ENCODE data around the gene KCNK6. TPM values are rescaled to one million over a fixed set of nuclear protein-coding genes. Genes with fewer than 3 reads are reported as not detected.
"Not testable (repeated sequence)": the region's sequence is repeated elsewhere in the genome, so short reads cannot be mapped to it uniquely, and the experiment has no call there.

KCNK6 gene
- total RNA-seq, 2 experiments from 2014 or later = 13.5 to 13.7 TPM

DNA sequence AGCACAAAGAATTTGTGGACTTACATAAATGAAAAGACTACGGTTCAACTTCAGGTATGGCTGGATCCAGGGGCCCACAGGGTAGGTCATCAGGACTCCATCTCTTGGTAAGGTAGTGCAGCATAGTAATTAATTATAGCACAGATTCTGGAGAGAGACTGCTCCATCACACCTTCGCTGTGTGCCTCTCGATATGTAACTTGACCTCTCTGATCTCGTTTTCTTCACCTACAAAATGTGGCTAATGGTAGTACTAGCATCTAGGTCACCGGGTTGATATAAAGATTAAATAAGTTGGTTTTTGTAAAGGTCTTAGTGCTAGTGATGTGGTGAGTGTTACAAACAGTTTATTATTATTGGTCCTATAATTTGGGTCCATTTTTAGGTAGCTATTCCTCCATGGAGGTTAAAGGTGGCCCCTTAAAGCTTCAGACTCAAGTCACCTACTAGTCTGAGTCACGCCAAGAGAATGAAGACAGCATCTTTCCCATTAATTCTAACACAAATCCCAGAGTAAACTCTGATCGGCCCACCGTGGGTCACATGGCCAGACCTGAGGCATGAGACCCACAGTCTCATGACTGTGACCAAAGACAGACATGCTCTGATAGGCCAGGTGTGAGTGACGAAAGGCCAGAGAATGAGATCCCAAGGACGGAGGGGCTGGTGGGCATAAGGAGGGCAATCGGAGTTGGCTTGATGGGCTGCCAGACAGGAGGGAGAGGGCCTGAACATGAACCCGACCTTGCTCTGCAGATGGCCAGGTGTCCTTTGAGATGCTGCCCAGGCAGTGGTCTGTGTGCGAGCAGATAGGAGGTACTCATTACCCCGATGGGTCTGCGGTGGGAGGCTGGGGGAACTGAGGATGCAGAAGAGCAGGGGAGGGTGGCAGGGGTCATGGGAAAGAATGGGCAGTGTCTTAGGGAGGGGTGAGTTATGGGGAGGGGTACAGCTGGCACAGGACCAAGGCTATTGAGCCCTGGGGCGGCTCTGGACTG is 36.4 kb downstream of the KCNK6 start:
- H3K27ac Mint-ChIP-seq = no peak overlapping the region
- ATAC-seq = no peak
- DNase-seq = no peak
- ChIA-PET CTCF (no interaction called here), POLR2A (no interaction called here)
- no peaks in the 10 kb centered on the region for H3K9me3 Mint-ChIP-seq (ENCODE audit: insufficient read depth)
- peaks cover 4% of the 10 kb centered on the region for H3K4me1 Mint-ChIP-seq (ENCODE audit: low read depth)
- H3K36me3 Mint-ChIP-seq (ENCODE audit: low read depth) = no peaks in the 10 kb centered on the region
- H3K27me3 Mint-ChIP-seq (ENCODE audit: low read depth) = peaks cover 25% of the 10 kb centered on the region
- no peak overlapping the region for H3K4me3 Mint-ChIP-seq

DNA sequence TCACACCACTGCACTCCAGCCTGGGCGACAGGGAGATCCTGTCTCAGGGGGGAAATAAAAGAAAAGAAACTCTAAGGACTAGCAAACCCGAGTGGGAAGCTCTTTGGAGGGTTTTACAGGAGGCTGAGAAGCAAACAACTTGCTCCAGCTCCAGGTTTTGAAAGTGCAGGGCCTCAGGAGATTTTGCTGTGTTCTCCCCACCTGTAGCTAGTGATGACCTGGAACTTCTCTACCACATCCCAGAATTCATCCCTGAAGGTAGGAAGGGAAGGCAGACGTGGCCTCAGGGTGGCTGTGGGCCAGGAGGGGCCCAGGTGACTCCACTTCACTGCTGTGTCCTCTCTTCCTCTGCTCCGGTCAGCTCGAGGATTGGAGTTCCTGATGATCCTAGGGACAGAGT is 38.4 kb downstream of the KCNK6 start:
- DNase-seq (no peak), ATAC-seq (no peak)
- Mint-ChIP-seq H3K27ac (no peak overlapping the region), H3K4me3 (no peak overlapping the region), H3K36me3 (ENCODE audit: low read depth) (no peaks in the 10 kb centered on the region), H3K4me1 (ENCODE audit: low read depth) (peaks cover 18% of the 10 kb centered on the region), H3K27me3 (ENCODE audit: low read depth) (peaks cover 32% of the 10 kb centered on the region), H3K9me3 (ENCODE audit: insufficient read depth) (no peaks in the 10 kb centered on the region)
- ChIA-PET CTCF (interaction anchor here (0.8 to 2.2 kb wide), 2 partner anchors 16 to 114 kb away, joined by 3 to 7 read pairs; partner anchors contain the start of gene PSMD8), POLR2A (no interaction called here)

DNA sequence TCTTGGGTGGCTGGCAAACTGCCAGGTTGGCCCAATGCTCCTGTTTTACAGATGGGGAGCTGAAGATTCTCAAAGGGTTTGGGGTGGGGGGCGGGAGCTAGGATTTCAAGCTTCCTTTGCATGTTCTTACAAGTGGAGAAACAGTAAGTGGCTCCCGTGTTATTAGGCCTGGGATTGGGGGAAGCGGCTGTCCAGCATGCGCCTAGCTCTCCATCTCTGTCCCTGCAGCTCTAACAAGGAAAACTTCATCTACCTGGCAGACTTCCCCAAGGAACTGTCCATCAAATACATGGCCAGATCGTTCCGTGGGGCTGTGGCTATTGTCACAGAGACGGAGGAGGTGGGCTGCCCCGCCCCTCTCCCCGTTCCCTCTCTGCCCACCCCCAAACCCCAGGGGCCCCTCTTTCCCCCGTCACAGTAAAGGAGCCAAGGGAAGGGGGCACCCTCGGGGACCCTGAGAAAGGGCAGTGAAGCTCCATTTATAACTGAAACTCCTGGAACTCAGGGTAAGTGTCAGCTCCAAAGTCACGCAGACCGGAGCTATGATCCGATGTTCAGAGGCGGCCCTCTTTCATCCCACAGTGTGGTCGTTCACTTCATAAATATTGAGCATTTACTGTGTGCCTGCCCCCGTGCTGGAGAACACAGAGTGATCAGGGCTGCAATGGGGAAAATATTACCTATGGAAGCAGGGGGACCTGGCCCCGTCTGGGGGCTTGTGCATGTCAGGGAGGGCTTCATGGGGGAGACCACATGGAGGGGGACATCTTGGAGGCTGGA is 39.8 kb downstream of the KCNK6 start:
- Mint-ChIP-seq H3K27ac (no peak overlapping the region), H3K4me1 (ENCODE audit: low read depth) (peaks cover 18% of the 10 kb centered on the region), H3K36me3 (ENCODE audit: low read depth) (no peaks in the 10 kb centered on the region), H3K27me3 (ENCODE audit: low read depth) (peaks cover 32% of the 10 kb centered on the region), H3K4me3 (no peak overlapping the region), H3K9me3 (ENCODE audit: insufficient read depth) (no peaks in the 10 kb centered on the region)
- ATAC-seq (no peak), DNase-seq (no peak)
- CTCF ChIA-PET = interaction anchor here (1.1 to 2.2 kb wide), 3 partner anchors 23 to 115 kb away, joined by 4 to 7 read pairs (median 4); partner anchors contain the start of genes CATSPERG and FAM98C
- POLR2A ChIA-PET = interaction anchor here (0.6 to 3.1 kb wide), 4 partner anchors 15 to 95 kb away, joined by 3 to 15 read pairs (median 4); partner anchors contain the start of genes PSMD8 and SPINT2

DNA sequence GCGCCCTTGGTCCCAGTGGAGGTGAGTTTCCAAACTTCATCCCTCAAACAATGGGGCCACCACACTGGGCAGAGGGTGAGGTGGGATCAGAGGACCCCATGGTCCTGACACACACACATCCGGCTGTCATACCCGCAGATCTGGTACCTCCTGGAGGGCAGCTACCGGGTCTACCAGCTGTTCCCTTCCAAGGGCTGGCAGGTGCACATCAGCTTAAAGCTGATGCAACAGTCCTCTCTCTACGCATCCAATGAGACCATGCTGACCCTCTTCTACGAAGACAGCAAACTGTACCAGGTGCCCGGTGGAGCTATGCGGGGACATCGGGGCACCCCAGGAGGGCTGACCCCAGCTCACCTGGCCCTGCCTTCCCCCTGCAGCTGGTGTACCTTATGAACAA is 40.7 kb downstream of the KCNK6 start:
- H3K27me3 Mint-ChIP-seq (ENCODE audit: low read depth) = peaks cover 32% of the 10 kb centered on the region
- DNase-seq (no peak), ATAC-seq (no peak)
- peaks cover 18% of the 10 kb centered on the region for H3K4me1 Mint-ChIP-seq (ENCODE audit: low read depth)
- H3K4me3 Mint-ChIP-seq = no peak overlapping the region
- ChIA-PET POLR2A (interaction anchor here (2.0 to 3.1 kb wide), 2 partner anchors 14 to 96 kb away, joined by 4 to 15 read pairs; partner anchors contain the start of genes PSMD8 and SPINT2), CTCF (interaction anchor here (1.3 kb wide), 1 partner anchor 14 kb away, joined by 6 read pairs; the partner anchor contains the start of gene PSMD8)
- no peaks in the 10 kb centered on the region for H3K36me3 Mint-ChIP-seq (ENCODE audit: low read depth)
- no peak overlapping the region for H3K27ac Mint-ChIP-seq
- H3K9me3 Mint-ChIP-seq (ENCODE audit: insufficient read depth) = no peaks in the 10 kb centered on the region

DNA sequence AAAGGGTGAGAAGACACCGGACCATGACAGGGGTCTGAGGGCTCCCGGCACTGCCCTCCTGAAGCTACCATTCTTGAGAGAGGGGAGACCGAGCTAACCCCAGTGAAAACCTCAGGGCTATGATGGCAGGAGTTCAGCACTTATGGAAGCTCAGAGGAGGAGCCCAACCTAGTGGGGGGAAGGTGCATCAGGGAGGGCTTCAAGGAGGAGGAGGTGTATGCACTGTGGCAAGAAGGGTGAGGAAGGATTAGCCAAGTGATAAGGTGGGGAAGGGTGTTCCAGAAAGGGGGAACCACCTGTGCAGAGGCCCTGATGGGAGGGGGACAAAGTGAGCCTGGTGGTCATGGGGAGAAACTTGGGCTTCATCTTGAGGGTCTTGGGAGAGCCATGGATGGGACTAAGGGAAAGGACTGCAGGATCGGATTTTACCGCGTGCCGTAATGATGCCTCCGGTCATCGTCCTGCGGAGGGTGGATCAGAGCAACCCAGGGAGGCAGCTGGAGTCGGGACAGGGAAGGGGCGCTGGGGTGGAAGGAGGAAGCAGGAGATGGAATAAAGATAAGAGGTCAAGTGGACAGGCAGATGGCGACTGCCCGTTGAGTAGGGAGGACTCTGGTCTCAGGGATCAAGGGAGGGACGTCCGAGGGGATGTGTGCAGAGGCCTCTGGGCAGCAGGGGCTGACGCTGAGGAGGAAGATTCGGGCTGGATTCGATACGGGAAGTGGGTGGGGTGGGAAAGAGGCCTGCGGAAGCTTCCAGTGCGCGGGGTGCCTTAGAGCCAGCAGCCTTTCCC is 41.4 kb downstream of the KCNK6 start:
- no peaks in the 10 kb centered on the region for H3K9me3 Mint-ChIP-seq (ENCODE audit: insufficient read depth)
- POLR2A ChIA-PET = interaction anchor here (1.1 to 3.1 kb wide), 4 partner anchors 10 to 96 kb away, joined by 3 to 15 read pairs (median 4); partner anchors contain the start of genes CATSPERG, PSMD8 and SPINT2
- peak overlapping the region; percentile 86 for H3K4me3 Mint-ChIP-seq
- no peak overlapping the region for H3K27ac Mint-ChIP-seq
- DNase-seq (no peak), ATAC-seq (no peak)
- H3K27me3 Mint-ChIP-seq (ENCODE audit: low read depth) = peaks cover 32% of the 10 kb centered on the region
- no peaks in the 10 kb centered on the region for H3K36me3 Mint-ChIP-seq (ENCODE audit: low read depth)
- peaks cover 18% of the 10 kb centered on the region for H3K4me1 Mint-ChIP-seq (ENCODE audit: low read depth)
- CTCF ChIA-PET = interaction anchor here (1.3 to 1.9 kb wide), 3 partner anchors 13 to 42 kb away, joined by 5 to 8 read pairs (median 6); partner anchors contain the start of genes FAM98C and PSMD8

DNA sequence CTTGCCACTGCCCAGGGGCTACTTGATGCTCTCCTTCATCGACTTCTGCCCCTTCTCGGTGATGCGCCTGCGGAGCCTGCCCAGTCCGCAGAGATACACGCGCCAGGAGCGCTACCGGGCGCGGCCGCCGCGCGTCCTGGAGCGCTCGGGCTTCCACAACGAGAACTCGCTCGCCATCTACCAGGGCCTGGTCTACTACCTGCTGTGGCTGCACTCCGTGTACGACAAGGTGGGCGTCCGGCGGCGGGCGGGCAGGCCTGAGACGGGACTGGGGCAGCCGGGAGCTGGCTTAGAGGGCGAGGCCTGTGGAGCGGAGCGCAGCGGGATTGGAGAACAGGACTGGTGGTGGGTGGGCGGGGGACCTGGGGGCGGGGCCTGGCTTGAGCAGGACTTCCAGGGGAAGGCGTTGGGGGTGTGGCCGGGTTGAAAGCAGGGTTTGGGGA is 42.0 kb downstream of the KCNK6 start:
- ChIA-PET POLR2A (interaction anchor here (1.1 to 3.1 kb wide), 5 partner anchors 10 to 97 kb away, joined by 3 to 15 read pairs (median 4); partner anchors contain the start of genes CATSPERG, PSMD8 and SPINT2), CTCF (interaction anchor here (1.3 to 1.9 kb wide), 3 partner anchors 13 to 41 kb away, joined by 5 to 8 read pairs (median 8); partner anchors contain the start of genes CATSPERG, FAM98C and PSMD8)
- peak overlapping the region; percentile 86 for H3K4me3 Mint-ChIP-seq
- peaks cover 28% of the 10 kb centered on the region for H3K27me3 Mint-ChIP-seq (ENCODE audit: low read depth)
- H3K36me3 Mint-ChIP-seq (ENCODE audit: low read depth) = no peaks in the 10 kb centered on the region
- no peaks in the 10 kb centered on the region for H3K9me3 Mint-ChIP-seq (ENCODE audit: insufficient read depth)
- H3K27ac Mint-ChIP-seq = peak overlapping the region; percentile 74
- ATAC-seq = peak; percentile 81
- DNase-seq = peak; percentile 83
- H3K4me1 Mint-ChIP-seq (ENCODE audit: low read depth) = peaks cover 18% of the 10 kb centered on the region

DNA sequence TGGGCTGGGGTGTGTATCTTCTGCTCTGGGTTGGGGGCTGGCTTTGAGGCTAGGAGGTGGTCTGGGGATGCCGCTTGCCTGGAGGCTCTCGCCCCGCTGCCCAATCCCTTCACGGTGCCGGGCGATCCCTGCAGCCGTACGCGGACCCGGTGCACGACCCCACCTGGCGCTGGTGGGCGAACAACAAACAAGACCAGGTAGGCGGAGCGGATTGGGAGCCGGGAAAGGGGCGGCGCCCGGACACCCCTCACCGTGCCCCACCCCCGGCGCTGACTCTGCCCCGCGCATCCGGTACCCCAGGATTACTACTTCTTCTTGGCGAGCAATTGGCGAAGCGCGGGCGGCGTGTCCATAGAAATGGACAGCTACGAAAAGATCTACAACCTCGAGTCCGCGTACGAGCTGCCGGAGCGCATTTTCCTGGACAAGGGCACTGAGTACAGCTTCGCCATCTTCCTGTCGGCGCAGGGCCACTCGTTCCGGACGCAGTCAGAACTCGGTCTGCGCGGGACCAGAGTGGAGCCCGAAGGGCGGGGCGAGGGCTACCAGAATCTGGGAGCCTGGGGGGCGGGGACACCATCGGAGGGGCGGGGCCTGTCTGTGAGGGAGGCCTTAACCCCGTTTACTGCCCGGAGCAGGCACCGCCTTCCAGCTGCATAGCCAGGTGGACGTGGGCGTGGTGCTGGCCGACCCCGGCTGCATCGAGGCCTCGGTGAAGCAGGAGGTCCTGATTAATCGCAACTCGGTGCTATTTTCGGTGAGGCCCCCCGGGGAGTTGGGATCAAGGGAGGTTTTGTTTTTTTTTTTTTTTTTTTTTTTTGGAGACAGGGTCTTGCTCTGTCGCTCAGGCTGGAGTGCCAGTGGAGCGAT is 42.7 kb downstream of the KCNK6 start:
- H3K36me3 Mint-ChIP-seq (ENCODE audit: low read depth) = no peaks in the 10 kb centered on the region
- H3K27ac Mint-ChIP-seq = peak overlapping the region; percentile 74
- H3K4me1 Mint-ChIP-seq (ENCODE audit: low read depth) = peaks cover 18% of the 10 kb centered on the region
- CTCF ChIA-PET = interaction anchor here (1.3 to 1.9 kb wide), 3 partner anchors 12 to 40 kb away, joined by 5 to 8 read pairs (median 8); partner anchors contain the start of genes CATSPERG, FAM98C and PSMD8
- H3K27me3 Mint-ChIP-seq (ENCODE audit: low read depth) = peaks cover 28% of the 10 kb centered on the region
- peak; percentile 93 for DNase-seq
- H3K4me3 Mint-ChIP-seq = peak overlapping the region; percentile 86
- no peaks in the 10 kb centered on the region for H3K9me3 Mint-ChIP-seq (ENCODE audit: insufficient read depth)
- peak; percentile 74 for ATAC-seq
- POLR2A ChIA-PET = interaction anchor here (1.2 to 3.1 kb wide), 3 partner anchors 11 to 26 kb away, joined by 3 to 15 read pairs (median 3); partner anchors contain the start of genes CATSPERG and PSMD8

DNA sequence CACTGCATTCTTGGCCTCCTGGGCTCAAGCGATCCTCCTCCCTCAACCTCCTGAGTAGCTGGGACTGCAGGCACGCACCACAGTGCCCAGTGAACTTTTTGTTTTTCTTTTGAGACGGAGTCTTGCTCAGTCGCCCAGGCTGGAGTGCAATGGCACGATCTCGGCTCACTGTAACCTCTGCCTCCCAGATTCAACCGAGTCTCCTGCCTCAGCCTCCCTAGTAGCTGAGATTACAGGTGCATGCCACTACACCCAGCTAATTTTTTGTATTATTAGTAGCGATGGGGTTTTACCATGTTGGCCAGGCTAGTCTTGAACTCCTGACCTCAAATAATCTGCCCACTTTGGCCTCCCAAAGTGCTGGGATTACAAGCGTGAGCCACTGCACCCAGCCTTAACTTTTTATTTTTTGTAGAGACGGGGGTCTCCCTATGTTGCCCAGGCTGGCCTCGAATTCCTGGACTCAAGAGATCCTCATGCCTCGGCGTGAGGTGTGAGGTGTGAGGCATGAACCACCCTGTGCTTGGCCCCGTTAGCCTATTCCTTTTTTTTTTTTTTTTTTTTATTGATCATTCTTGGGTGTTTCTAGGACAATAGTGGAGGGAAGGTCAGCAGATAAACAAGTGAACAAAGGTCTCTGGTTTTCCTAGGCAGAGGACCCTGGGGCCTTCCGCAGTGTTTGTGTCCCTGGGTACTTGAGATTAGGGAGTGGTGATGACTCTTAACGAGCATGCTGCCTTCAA is 43.5 kb downstream of the KCNK6 start:
- not testable (repeated sequence) for H3K36me3 Mint-ChIP-seq (ENCODE audit: low read depth); H3K9me3 Mint-ChIP-seq (ENCODE audit: insufficient read depth); H3K27ac Mint-ChIP-seq; DNase-seq; ATAC-seq
- Mint-ChIP-seq H3K27me3 (ENCODE audit: low read depth) (peaks cover 28% of the 10 kb centered on the region), H3K4me3 (peak overlapping the region; percentile 42), H3K4me1 (ENCODE audit: low read depth) (peaks cover 18% of the 10 kb centered on the region)
- ChIA-PET POLR2A (interaction anchor here (1.2 kb wide), 1 partner anchor 27 kb away, joined by 3 read pairs; the partner anchor contains the start of gene CATSPERG), CTCF (interaction anchor here (1.3 to 1.9 kb wide), 2 partner anchors 11 to 27 kb away, joined by 8 read pairs; partner anchors contain the start of genes CATSPERG and PSMD8)

DNA sequence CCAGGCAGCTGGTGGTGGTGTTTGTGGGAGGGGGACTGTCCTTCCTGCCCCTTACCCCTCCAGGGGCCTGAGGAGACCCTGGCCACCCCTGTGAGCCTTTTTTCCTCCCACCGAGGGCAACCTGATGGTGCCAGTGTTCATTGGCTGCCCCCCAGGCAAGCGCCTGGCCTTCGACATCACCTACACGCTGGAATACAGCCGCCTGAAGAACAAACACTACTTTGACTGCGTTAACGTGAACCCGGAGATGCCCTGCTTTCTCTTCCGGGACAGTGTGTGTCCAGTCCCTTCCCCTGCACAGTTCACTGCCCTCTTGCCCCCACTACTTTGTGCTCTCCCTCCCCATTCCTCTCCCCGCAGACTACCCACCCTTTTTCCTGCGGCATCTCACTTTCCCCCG is 47.4 kb downstream of the KCNK6 start:
- ATAC-seq = no peak
- Mint-ChIP-seq H3K9me3 (ENCODE audit: insufficient read depth) (no peaks in the 10 kb centered on the region), H3K4me1 (ENCODE audit: low read depth) (peaks cover 5% of the 10 kb centered on the region), H3K27me3 (ENCODE audit: low read depth) (peaks cover 6% of the 10 kb centered on the region), H3K27ac (no peak overlapping the region), H3K36me3 (ENCODE audit: low read depth) (no peaks in the 10 kb centered on the region), H3K4me3 (no peak overlapping the region)
- CTCF ChIA-PET = no interaction called here
- no peak for DNase-seq
- POLR2A ChIA-PET = no interaction called here
